GM23248 (cell line): ENCODE data around the gene LRFN3. TPM values are rescaled to one million over a fixed set of nuclear protein-coding genes. Genes with fewer than 3 reads are reported as not detected.

Experiments
- DNase-seq: peaks from one replicate; pipeline ENCODE4 v3.0.0-alpha.2; 2015
- H2AFZ ChIP-seq: fragments of 200-600 bp; sonication (generic); 2 replicates; pipeline ENCODE4 v1.6.1; 2016; ENCODE audit warnings: antibody characterized with exemption
- H3F3A ChIP-seq: fragments of 200-600 bp; sonication (generic); 2 replicates; pipeline ENCODE4 v1.6.1; 2016; ENCODE audit warnings: mild to moderate bottlenecking, antibody characterized with exemption, mixed run types; ENCODE audit not compliant: insufficient read depth
- H3K27ac ChIP-seq: fragments of 200-600 bp; sonication (generic); 2 replicates; pipeline ENCODE4 v1.5.1; 2016; ENCODE audit warnings: mild to moderate bottlenecking
- H3K27me3 ChIP-seq: fragments of 200-600 bp; sonication (generic); replicated peaks from 2 replicates; pipeline ENCODE4 v1.6.1; 2016; ENCODE audit warnings: mild to moderate bottlenecking; ENCODE audit not compliant: insufficient read depth
- H3K36me3 ChIP-seq: fragments of 200-600 bp; sonication (generic); 2 replicates; pipeline ENCODE4 v1.6.1; 2016; ENCODE audit warnings: low read depth, mild to moderate bottlenecking
- H3K4me1 ChIP-seq: fragments of 200-600 bp; sonication (generic); 2 replicates; pipeline ENCODE4 v1.6.1; 2016; ENCODE audit warnings: mild to moderate bottlenecking; ENCODE audit not compliant: insufficient read depth
- H3K4me2 ChIP-seq: fragments of 200-600 bp; sonication (generic); one replicate; pipeline ENCODE4 v1.6.1; 2016; ENCODE audit warnings: mild to moderate bottlenecking; ENCODE audit not compliant: unreplicated experiment
- H3K4me3 ChIP-seq: fragments of 200-600 bp; sonication (generic); 2 replicates; pipeline ENCODE4 v1.5.1; 2016; ENCODE audit warnings: mild to moderate bottlenecking
- H3K79me2 ChIP-seq: fragments of 200-600 bp; sonication (generic); 2 replicates; pipeline ENCODE4 v1.6.1; 2016; ENCODE audit warnings: mild to moderate bottlenecking; ENCODE audit not compliant: insufficient read depth
- H3K9ac ChIP-seq: fragments of 200-600 bp; sonication (generic); 2 replicates; pipeline ENCODE4 v1.6.1; 2016; ENCODE audit warnings: mild to moderate bottlenecking
- H3K9me2 ChIP-seq: fragments of 200-600 bp; sonication (generic); 2 replicates; pipeline ENCODE4 v1.6.1; 2016; ENCODE audit warnings: mixed run types, mild to moderate bottlenecking, moderate library complexity; ENCODE audit not compliant: insufficient read depth
- H3K9me3 ChIP-seq: fragments of 200-600 bp; sonication (generic); one replicate; pipeline ENCODE4 v1.6.1; 2017; ENCODE audit warnings: low read depth
- H4K20me1 ChIP-seq: fragments of 200-600 bp; sonication (generic); 2 replicates; pipeline ENCODE4 v1.6.0; 2016; ENCODE audit not compliant: insufficient read depth
- EZH2 ChIP-seq: fragments of 200-600 bp; sonication (generic); IDR thresholded peaks from 2 replicates; pipeline ENCODE4 v1.6.1; 2018; ENCODE audit warnings: antibody characterized with exemption, mild to moderate bottlenecking; ENCODE audit not compliant: insufficient read depth, poor library complexity, severe bottlenecking
- EZH2phosphoT487 ChIP-seq: fragments of 200-600 bp; sonication (generic); IDR thresholded peaks from 2 replicates; pipeline ENCODE4 v1.6.1; 2018; ENCODE audit warnings: antibody characterized with exemption, moderate library complexity, mild to moderate bottlenecking, low read depth; ENCODE audit not compliant: insufficient read depth
- WGBS, 2 experiments: methylation state at CpG; one replicate each; pipeline ENCODE4 v1.1.6; 2015 to 2017; ENCODE audit warnings: low lambda C conversion rate in 2 of 2, low coverage in 1 of 2; ENCODE audit errors: missing lambda C conversion rate in 2 of 2; 5-methylcytosine and 5-hydroxymethylcytosine counted together
- in situ Hi-C: fragments of 300-500 bp; cut with MboI; formaldehyde crosslinking; loops from 2 replicates; pipeline ENCODE4 v1.15.0; 2020
- polyA plus RNA-seq: library from polyadenylated mRNA; unstranded; fragments of >200 nt; fragmentation: Nextera tagmentation; extraction: Ambion mirVana; gene quantifications from 2 replicates; pipeline ENCODE4 v1.2.1, GENCODE V29; 2016
- total RNA-seq: library from RNA; depleted of rRNA; stranded (reverse); fragments of >200 nt; shearing (Covaris generic); gene quantifications from 2 replicates; pipeline ENCODE4 v1.2.3, GENCODE V29; 2014

The LRFN3 gene
- total and polyA plus RNA-seq, 2 experiments from 2014 or later, result 7.5 to 9.4 TPM

GRCh38 chr19:35988824-35989223, 52.6 kb downstream of the LRFN3 start:
- WGBS, 2 experiments, result 69 to 71% methylated on average over 3 of the region's 3 CpGs
- Histone ChIP-seq H4K20me1 (no peaks in the 10 kb centered on the region), H2AFZ (no peak overlapping the region), H3K79me2 (no peaks in the 10 kb centered on the region), H3K9me2 (no peaks in the 10 kb centered on the region), H3K4me2 (no peak overlapping the region), H3K36me3 (no peaks in the 10 kb centered on the region), H3K4me3 (no peak overlapping the region), H3K27me3 (peaks cover 16% of the 10 kb centered on the region), H3K4me1 (no peaks in the 10 kb centered on the region), H3K9ac (no peak overlapping the region), H3F3A (no peaks in the 10 kb centered on the region), H3K9me3 (no peaks in the 10 kb centered on the region), H3K27ac (no peak overlapping the region)
- no peak for DNase-seq
- in situ Hi-C loops, result no loop called here
- TF ChIP-seq EZH2 (no peak), EZH2phosphoT487 (no peak)

GRCh38 chr19:35990156-35990555, 54.0 kb downstream of the LRFN3 start:
- H3K4me1 ChIP-seq, result no peaks in the 10 kb centered on the region
- no peaks in the 10 kb centered on the region for H3K9me3 ChIP-seq
- peaks cover 16% of the 10 kb centered on the region for H3K27me3 ChIP-seq
- H2AFZ ChIP-seq, result no peak overlapping the region
- DNase-seq, result no peak
- H3K27ac ChIP-seq, result no peak overlapping the region
- H3K4me2 ChIP-seq, result no peak overlapping the region
- in situ Hi-C loops, result no loop called here
- 73 to 84% methylated on average over 4 of the region's 4 CpGs for WGBS, 2 experiments
- no peaks in the 10 kb centered on the region for H3K36me3 ChIP-seq
- no peak overlapping the region for H3K9ac ChIP-seq
- 0 out of 2 replicates have a peak, but pooled peaks cover under 1% of the 10 kb centered on the region for H3K79me2 ChIP-seq
- TF ChIP-seq EZH2phosphoT487, result no peak
- no peak for TF ChIP-seq EZH2
- H3K9me2 ChIP-seq, result no peaks in the 10 kb centered on the region
- H3K4me3 ChIP-seq, result no peak overlapping the region
- no peaks in the 10 kb centered on the region for H4K20me1 ChIP-seq
- no peaks in the 10 kb centered on the region for H3F3A ChIP-seq

- Histone ChIP-seq H3K4me1 (0 out of 2 replicates have a peak, but pooled peaks cover 2% of the 10 kb centered on the region), H2AFZ (no peak overlapping the region), H3K27me3 (peaks cover 13% of the 10 kb centered on the region), H3K4me2 (no peak overlapping the region), H3K9ac (no peak overlapping the region), H3K36me3 (no peaks in the 10 kb centered on the region), H3K9me2 (no peaks in the 10 kb centered on the region), H4K20me1 (no peaks in the 10 kb centered on the region), H3K9me3 (no peaks in the 10 kb centered on the region), H3K27ac (no peak overlapping the region), H3K79me2 (peaks cover 9% of the 10 kb centered on the region), H3F3A (no peaks in the 10 kb centered on the region), H3K4me3 (no peak overlapping the region)
- TF ChIP-seq EZH2 (no peak), EZH2phosphoT487 (no peak)
- in situ Hi-C loops, result no loop called here
- no peak for DNase-seq
- 71 to 74% methylated on average over 9 to 10 of the region's 10 CpGs for WGBS, 2 experiments
Observed at GRCh38 chr19:35990771-35991730, 54.9 kb downstream of the LRFN3 start.

GRCh38 chr19:35991731-35992450, 55.7 kb downstream of the LRFN3 start:
- Histone ChIP-seq H3K79me2 (peaks cover 18% of the 10 kb centered on the region), H3K4me3 (no peak overlapping the region), H3K4me1 (0 out of 2 replicates have a peak, but pooled peaks cover 5% of the 10 kb centered on the region), H3K9me3 (no peaks in the 10 kb centered on the region), H3K4me2 (no peak overlapping the region), H3K9me2 (no peaks in the 10 kb centered on the region), H3K27ac (no peak overlapping the region), H4K20me1 (no peaks in the 10 kb centered on the region), H3K27me3 (peaks cover 7% of the 10 kb centered on the region; the same call in 1 of the 2 replicates), H3K36me3 (no peaks in the 10 kb centered on the region), H3F3A (no peaks in the 10 kb centered on the region), H2AFZ (no peak overlapping the region), H3K9ac (no peak overlapping the region)
- 73 to 80% methylated on average over 7 of the region's 7 CpGs for WGBS, 2 experiments
- no peak for TF ChIP-seq EZH2
- no peak for TF ChIP-seq EZH2phosphoT487
- peak; percentile 16 for DNase-seq
- in situ Hi-C loops, result no loop called here
